Measurements from ENCODE around the gene ZNHIT1.
"Not testable (repeated sequence)": the region's sequence is repeated elsewhere in the genome, so short reads cannot be mapped to it uniquely, and the experiment has no call there.

ZNHIT1 gene

DNA sequence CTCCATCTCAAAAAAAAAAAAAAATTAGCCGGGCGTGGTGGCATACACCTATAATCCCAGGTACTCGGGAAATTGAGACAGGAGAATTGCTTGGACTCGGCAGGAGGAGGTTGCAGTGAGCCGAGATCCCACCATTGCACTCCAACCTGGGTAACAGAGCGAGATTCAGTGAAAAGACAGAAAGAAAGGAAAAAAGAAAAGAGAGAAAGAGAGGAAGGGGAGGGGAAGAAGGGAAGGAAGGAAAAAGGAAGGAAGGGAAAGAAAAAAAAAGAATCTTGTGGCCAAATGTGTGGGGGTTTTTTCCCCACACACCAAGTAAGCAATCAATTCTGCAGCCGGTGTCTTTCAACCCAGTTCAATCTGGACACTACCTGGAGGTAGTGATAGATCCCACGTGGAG is 28.9 kb upstream of the ZNHIT1 start:
- DNase-seq = no peak

DNA sequence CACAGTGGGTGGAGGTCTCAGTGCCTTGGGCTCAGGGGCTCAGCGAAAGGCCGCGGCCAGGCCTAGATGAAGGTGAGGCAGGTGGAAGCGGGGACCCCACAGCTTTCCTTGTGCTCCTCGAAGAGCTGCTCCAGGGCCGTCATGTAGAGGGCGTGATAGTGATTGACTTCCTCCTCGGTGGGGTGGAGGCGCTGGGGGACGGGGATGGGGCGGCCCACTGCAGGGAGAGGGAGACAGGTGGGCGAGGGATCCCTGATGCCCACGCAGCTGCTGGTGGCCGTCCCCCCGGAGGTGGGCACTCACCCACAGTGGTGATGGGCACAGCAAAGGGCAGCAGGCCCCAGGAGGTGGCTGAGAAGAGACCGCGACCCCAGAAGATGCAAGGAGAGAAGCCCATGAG is 22.1 kb upstream of the ZNHIT1 start:
- DNase-seq = no peak

DNA sequence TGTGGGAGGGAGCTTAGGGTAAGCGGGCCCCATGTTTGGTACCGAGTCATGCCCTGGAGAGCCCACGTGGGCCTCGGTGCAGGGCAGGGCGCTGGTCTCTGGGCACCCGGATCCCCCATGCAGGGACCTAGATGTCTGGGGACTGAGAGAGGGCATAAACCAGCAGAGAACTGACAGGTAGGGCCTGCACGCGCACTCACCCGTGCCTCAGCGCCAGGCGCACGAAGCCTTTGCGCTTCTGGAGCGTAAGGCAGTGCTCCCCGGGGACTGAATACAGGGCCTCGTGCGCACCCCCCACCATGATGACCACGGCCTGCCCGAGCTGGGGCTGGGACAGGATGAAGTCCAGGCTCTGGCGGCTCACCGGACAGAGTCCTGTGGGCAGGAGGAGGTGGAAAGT is 20.0 kb upstream of the ZNHIT1 start:
- no peak for DNase-seq

DNA sequence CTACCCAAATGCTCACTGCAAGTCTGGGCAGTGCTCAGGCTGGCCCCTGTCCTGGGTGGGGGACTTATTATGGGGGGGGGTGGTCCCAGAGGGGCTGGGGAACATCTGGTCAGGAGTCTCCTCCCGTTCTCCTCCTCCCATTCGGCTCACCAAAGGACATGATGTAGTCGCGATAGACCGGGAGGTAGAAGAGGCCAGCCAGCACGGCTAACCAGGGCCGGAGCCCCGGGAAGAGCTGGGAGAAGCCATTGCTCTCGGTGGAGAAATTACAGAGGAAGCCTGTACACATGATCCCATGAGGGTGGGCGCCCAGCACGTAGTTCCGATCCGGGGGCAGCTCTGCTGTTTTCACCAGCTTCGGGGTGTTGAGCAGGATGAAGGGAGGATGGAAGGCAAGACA is 19.5 kb upstream of the ZNHIT1 start:
- no peak for DNase-seq

DNA sequence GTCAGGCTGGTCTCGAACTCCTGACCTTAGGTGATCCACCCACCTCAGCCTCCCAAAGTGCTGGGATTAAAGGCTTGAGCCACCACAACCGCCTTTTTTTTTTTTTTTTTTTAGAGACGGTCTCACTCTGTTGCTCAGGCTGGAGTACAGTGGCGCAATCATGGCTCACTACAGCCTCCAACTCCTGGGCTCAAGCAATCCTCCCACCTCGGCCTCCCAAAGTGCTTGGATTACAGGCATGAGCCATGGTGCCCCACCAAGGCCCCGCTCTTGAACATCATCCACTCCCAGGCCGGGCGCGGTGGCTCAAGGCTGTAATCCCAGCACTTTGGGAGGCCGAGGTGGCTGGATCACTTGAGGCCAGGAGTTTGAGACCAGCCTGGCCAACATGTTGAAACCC is 18.4 kb upstream of the ZNHIT1 start:
- DNase-seq = not testable (repeated sequence)

DNA sequence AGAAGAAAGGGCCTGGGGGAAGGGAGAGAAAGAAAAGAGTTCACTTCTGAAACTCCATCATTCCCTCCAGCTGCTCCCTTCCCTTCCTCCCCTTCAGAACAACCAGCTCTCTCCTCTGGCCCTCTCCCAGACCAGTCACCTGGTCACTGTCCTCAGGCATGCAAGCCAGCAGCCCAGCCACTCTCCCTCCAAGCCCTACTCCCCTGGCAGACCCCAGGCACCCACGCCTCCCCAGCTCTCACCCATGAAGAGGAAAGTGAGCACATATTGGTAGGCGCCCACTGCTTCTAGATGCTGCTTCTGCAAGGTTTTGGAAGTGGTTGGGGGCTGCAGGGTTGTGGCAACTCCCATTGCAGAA is 17.5 kb upstream of the ZNHIT1 start:
- DNase-seq = no peak

DNA sequence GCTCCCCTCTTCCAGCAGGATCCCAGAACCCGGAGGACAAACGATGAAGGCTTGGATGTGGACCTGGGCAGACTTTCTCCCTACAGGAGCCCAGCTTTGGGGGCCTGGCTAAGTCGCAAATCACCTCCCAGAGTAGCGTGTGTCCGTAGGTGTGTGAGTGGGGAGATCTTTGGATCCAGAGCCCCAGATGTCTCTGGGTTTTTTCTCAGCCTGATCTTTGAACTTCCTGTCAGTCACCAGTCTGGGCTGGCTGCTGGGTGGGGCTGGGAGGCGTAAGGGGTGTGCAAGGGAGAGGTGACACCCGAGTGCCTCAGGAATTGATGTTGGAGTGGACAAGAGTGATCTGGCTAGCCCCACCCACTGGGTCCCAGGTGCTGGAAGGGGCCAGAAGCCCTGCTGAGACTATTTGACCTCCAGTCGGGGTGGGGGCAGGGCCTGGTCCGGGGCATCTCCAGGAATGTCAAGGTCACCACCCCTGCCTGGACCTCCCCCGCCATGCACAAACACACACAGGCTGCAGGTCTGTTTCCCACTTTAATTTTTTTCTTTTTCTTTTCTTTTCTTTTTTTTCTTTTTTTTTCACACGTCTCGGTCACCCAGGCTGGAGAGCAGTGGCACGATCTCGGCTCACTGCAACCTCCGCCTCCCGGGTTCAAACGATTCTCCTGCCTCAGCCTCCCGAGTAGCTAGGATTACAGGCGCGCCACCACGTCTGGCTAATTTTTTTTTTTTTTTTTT is 16.9 kb upstream of the ZNHIT1 start, which contains the start of gene MOGAT3:
TSS of gene MOGAT3 (minus strand) at position 175 of the 738 bp plus-strand sequence. CDS start 182 bp downstream, outside the sequence.
- DNase-seq = no peak

DNA sequence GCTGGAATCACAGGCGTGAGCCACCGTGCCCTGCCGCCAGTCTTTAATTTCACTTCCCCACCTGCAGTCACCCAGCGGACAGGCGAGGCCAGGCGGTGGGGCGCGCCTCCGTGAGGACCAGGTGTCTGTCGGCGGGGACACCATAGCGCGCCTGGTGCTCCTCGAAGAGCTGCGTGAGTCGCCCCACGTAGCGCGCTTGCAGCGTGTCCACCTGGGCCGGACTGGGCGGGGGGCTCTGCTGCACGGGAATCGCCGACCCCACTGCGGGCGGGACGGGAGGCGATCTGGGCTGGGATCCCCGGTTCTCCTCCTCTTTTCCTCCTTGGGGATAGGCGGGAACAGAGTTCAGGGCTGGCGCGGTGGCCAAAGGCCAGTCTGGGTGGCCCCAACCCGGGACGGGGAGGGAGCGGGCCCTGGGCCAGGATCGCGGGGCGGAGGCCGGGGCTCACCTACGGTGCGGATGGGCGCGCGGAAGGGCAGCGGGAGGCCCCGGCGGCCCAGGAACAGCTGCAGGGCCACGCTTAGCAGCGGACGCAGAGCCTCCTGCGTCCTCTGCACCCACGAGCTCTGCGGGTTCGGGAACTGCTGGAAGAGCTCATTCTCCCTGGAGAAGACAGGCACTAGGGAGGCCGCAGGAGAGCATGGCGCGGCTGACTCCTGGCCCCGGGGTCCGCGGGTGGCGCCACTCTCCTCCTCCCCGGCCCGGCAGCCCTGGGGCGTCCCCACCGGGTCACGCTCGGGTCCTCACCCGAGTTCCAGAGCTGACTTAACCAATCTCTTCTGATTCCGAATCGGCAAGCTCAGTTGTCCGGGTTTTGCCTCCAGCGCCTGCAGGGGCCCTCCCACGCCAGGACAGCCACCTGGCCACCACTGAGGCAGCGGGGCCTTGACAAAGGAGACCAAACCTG is 16.0 kb upstream of the ZNHIT1 start:
- no peak for DNase-seq

DNA sequence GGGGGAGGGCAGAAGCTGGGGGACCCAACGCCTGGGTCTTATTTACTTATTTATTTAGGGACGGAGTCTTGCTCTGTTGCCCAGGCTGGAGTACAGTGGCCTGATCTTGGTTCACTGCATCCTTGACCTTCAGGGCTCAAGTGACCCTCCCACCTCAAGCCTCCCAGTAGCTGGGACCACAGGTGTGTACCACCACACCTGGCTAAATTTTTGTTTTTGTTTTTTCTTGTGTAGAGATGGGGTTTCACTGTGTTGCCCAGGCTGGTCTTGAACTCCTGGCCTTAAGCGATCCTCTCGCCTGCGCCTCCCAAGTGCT is 15.4 kb upstream of the ZNHIT1 start:
- no peak for DNase-seq

DNA sequence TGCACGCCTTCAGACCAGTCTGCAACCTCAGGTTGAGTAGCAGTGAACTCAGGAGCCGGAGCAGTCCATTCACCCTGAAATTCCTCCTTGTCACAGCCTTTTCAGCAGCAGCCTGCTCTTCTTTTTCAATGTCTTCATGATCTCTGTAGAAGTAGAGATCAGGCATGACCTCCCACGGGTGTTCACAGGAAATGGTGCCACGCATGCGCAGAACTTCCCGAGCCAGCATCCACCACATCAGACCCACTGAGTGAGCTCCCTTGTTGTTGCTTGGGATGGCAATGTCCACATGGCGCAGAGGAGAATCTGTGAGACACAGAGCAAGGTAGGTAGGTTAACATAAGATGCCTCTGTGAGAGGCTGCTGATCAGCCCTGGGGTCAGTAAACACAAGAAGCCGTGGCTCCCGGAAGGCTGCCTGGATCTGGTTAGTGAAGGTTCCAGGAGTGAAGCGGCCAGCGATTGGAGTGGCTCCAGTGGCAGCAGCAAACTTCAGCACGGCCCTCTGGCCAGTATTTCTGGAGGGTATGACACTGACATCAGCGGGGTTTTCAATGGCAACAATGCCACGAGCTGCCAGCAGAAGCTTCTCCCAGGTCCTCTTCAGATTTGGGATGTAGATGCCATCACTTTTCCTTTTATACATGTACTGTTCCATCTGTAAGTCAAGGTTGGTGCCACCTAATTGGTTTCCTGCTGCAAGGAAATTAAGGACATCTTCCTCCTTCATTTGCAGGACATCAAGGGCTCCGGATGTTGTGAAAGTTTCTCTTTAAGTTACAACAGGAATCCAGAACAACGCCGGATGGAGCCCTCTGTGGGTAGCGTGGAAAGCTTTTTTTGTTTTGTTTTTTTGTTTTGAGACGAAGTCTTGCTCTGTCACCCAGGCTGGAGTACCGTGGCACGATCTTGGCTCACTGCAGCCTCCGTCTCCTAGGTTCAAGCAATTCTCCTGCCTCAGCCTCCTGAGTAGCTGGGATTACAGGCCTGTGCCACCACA is 13.9 kb upstream of the ZNHIT1 start:
- DNase-seq = not testable (repeated sequence)

DNA sequence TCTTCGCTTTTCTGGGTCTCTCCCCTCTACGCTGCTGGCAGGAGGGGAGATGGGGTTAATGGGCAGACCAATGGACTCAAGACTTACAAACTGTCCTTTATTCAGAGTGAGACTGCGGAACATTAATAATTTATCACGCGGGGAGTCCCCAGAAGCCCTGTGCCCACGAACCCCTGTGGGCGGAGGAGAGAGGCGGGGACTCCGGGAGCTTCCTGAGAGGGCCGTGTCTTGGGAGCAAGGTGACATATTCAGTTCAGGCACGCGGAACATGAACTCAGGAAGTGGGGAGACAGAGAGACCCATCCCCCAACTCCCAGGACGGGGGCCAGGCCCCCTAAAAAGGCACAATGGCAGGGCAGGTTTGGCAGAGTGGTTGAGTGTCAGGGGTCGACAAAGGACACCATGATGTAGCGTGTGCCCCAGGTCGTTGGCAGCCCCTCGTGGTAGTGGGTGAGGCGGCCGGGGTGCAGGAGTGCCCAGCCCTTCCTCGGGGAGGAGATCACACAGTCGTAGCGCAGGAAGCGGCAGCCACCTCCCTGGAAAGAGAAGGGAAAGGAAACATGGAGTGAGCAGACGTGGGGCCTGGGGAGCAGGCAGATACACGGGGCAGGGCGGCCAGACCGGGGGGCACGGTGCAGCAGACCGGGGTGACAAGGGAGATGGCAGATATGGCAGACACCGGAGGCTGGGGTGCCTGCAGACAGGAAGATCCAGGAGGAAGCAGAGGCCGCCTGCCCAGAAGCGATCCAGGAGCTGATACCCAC is 11.9 kb upstream of the ZNHIT1 start:
- no peak for DNase-seq

DNA sequence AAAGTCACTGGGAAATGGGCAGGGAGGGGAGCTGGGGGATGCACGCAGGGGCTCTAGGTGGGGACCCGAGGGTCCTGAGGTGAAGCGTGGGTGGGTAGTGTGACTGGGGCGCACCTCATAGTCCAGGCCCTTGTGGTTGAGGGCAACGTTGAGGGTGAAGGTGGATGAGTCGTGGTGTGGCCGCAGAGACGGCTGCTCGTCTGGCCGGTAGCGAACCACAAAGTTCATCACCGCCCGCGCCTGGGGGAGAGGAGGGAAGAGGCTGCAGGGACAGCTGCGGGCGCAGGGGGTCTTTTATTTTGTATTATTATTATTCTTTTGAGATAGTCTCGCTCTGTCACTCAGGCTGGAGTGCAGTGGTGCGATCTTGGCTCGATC is 11.3 kb upstream of the ZNHIT1 start:
- no peak for DNase-seq

DNA sequence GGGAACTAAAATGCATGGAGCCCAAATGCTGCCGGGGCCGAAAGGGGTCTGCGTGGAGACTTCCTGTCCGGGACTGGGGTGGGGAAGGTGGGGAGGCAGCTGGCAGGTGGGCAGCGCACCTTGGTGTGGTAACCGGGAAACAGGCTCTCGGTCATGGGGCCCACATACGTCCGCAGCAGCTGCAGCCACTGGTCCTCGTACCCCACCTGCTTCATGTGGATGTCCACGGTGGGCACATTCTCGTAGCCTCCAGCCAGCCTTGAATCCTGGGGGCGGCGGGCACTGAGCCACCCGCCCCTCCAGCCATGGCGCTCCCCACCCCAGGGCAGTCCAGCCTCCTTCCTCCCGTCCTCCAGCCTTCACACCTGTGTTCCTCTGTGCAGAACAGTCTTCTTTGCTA is 10.5 kb upstream of the ZNHIT1 start:
- no peak for DNase-seq

DNA sequence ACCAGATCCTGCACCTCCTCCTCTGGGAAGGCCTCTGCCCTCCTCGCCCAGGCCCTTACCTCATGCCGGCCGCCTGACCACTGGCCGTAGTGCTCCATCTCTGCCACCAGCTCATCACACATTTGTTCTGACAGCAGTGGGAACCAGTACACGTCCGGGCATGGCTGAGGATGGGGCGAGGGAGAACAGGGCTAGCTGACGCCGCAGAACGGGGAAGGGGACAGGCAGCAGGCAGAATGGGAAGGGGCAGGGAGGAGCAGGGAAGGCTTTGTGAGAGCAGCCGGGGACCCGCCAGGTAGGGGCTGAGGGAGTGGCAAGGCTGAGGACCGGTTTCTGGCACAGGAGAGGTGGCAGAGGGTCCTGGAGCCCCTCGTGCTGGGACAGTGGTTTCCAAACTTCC is 9.2 kb upstream of the ZNHIT1 start:
- no peak for DNase-seq

DNA sequence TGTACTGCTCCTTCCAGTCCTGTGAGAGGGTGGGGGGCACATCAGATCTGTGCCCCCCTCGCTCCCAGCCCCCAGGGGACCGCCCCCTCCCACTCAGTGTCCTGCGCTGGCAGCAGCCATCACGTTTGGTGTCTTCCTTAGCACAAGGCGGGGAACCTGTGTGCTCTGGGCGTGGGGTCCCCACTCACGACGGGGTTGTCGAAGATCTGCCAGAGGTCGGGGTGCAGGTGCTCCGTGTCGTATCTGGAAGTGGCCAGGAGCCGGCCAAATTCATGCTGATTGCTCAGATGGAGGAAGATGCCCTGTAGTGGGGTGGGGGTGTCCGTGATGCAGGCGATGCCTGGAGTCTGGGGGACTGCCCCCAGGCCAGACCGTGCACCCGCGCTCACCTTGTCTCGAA is 7.8 kb upstream of the ZNHIT1 start:
- no peak for DNase-seq

DNA sequence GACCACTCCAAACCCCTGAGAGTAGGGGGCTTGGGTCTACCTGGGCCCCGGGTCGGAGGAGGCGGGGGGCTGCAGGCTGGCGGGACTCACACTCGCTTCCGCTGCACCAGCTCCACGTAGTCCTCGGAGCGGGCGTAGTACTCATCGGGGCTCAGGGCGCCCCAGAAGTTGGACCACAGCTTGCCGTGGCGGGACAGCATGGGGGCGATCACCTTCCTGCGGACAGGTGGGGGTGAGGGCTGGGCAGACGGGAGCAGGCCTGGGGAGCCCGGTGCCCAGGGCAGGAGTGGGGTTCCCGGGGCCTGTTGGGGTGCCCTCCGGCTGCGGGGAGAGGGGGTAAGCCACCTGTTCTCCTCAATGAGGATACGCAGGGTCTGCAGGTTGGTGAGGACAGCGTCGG is 6.5 kb upstream of the ZNHIT1 start:
- DNase-seq = no peak

DNA sequence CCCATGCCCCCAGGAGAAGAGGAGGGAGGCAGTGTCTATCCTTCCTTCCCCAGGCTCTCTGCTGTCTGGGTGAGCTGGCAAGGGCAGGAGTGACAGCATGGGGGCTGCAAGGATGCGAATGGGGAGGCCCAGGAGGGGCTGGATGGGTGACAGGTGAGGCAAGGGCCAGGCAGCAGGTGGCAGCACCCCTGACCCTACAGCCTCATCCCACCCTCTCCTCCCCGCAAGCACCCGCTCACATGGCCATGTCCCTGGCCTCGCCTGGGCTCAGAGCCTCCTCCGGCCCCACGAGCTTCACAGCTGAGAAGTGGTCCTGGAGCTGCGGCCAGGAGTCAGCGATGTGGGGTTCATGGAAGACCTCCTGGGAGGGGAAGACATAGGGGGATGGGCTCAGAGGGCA is 6.0 kb upstream of the ZNHIT1 start:
- DNase-seq = no peak

DNA sequence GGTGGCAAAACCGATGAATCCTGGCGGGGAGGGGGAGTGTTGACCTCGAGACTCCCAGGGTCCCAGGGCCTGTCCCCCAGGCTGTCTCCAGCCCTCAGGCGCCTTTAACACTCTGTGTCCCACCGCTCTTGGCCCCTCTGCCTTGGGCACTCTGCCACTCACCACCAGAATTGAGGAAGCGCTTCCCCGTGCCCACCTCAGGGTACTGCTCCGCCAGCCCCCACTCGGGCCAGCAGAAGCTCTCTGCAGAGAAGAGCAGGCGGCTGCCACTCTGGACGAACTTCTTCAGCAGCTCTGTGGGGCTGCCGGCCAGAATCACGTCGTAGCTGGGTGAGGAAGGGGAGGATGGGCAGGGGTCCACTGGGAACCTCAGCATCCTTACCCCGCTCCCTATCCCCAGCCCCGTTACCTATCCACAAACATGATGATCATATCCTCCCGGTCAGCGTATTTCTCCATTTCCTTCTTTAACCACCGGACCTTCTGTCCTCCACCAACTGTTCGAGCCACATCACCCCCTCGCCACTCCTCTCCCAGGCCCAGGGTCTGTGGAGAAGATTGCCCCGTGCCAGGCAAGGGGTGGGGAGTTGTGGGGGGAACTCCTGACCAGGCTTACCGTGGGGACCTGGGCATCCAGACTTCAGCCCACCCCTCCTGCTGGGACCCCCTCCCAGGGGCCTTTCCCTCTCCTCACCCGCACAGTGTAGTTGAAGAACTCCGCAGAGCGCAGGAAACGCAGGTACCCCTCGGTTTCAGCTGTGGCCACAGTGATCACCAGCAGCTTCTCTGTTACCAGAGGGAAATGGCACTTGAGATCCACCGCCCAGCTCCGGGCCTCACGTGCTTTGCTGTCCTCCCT is 1.7 kb upstream of the ZNHIT1 start:
- DNase-seq = no peak

DNA sequence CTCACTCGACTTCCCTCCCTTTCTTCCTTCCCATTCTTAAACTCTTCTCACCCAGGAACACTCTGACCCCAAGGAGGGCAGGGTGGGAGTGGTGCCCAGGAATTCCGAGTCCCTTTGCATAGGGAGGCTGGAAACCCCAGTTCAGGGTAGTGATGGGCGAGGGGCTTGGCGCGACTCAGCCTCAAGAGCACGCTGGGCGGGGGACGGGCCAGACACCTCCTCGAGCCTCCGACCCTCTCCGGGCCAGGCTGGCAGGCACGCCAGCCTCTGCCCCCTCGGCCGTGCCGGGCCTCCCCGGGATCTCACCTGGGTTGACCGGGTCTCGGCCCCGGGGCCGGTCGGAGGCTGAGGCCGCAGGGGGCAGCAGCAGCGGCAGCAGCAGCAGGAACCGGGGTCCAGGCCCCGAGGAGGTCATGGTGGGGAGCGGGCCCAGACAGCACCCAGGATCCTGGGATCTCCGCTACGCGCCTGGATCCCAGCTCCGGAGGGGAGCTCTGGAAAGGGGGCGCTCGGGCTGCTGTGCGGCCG is 1.0 kb upstream of the ZNHIT1 start:
- peak; percentile 14 for DNase-seq

DNA sequence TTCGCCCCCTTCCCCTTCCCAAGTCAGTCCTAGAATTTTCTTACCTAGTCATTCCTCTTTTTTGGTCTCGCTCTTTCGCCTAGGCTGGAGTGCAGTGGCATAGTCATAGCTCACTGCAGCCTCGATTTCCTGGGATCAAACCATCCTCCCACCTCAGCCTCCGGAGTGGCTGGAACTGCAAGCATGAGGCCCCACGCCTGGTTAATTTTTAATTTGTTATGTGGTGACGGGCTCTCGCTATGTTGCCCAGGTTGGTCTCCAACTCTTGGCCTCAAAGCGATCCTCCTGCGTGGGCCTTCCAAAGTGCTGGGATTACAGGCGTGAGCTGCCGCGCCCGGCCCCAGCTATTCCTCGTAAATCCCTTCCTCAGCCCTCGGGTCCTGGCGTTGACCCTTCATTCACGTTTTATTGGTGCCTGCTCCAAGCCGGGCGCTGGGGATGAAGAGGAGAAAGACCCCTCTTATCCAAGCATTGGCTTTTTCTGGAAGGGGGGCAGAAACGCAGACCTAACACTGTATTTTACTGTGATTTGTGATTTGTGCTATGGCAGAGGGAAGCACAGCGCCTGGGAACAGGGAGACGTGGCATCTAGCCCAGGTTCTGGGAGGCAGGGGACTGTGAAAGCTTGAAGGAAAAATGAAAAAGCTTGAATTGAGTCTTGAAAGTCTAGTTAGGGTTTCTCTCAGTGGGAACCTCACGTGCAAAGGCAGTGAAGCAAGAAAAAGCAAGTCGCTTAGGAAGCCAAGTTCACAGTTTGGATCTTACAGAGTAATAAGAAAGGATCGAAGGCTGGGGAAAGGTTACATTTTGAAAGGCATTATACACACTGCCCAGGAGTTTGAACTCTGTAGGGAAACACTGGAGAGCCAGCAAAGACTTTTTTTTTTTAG is 516 bp downstream of the ZNHIT1 start:
- no peak for DNase-seq
